LNCaP clone FGC (cell line): Measurements from ENCODE around the gene DGUOK.

Source experiments
- DNase-seq: peaks from one replicate; pipeline ENCODE4 v3.0.0-alpha.2; 2011; ENCODE audit warnings: low read depth
- H3K4me3 ChIP-seq: 2 replicates; pipeline ENCODE4 v1.5.1; 2011; ENCODE audit warnings: mild to moderate bottlenecking, low read depth, low read length, control low read depth
- CTCF ChIP-seq: IDR thresholded peaks from 2 replicates; pipeline ENCODE4 v1.5.1; 2012; ENCODE audit warnings: mild to moderate bottlenecking; ENCODE audit not compliant: control insufficient read depth, insufficient read depth; ENCODE audit errors: extremely low read depth

The DGUOK gene

GRCh38 chr2:73917296-73917695 is 9.4 kb upstream of the DGUOK start:
- H3K4me3 ChIP-seq, result no peak overlapping the region
- no peak for TF ChIP-seq CTCF
- DNase-seq, result no peak

GRCh38 chr2:73917696-73918207 is 8.9 kb upstream of the DGUOK start:
- no peak overlapping the region for H3K4me3 ChIP-seq
- no peak for TF ChIP-seq CTCF
- DNase-seq, result no peak

GRCh38 chr2:73918856-73919255 is 7.8 kb upstream of the DGUOK start:
- H3K4me3 ChIP-seq, result no peak overlapping the region
- TF ChIP-seq CTCF, result no peak
- no peak for DNase-seq

- no peak overlapping the region for H3K4me3 ChIP-seq
- no peak for DNase-seq
- TF ChIP-seq CTCF, result no peak
These were observed 7.0 kb upstream of the DGUOK start for GRCh38 chr2:73919596-73920228.

GRCh38 chr2:73920577-73921545 is 5.8 kb upstream of the DGUOK start:
- no peak overlapping the region for H3K4me3 ChIP-seq
- no peak for DNase-seq
- TF ChIP-seq CTCF, result no peak

GRCh38 chr2:73921581-73921980 is 5.1 kb upstream of the DGUOK start:
- TF ChIP-seq CTCF, result no peak
- H3K4me3 ChIP-seq, result no peak overlapping the region
- no peak for DNase-seq
